OCI-LY7 (cell line): ENCODE data around the gene UNC79. TPM values are rescaled to one million over a fixed set of nuclear protein-coding genes. Genes with fewer than 3 reads are reported as not detected.

ENCODE experiments used
- BruUV-seq: library from RNA; stranded (reverse); fragments of 400-500 nt; replicated peaks from 2 replicates; lab custom pipeline; 2021; lab: Mats Ljungman, UMichigan
- CTCF ChIA-PET: fragments of 300-600 bp; sonication (Branson Sonifier 250); formaldehyde crosslinking; loops from one replicate; lab custom pipeline; 2022; ENCODE audit warnings: antibody characterized with exemption; ENCODE audit not compliant: unreplicated experiment; lab: Charles Lee
- POLR2A ChIA-PET: fragments of 300-600 bp; sonication (Branson Sonifier 250); formaldehyde crosslinking; loops from one replicate; lab custom pipeline; 2022; ENCODE audit warnings: antibody characterized with exemption; lab: Charles Lee
- DNase-seq: peaks from one replicate; pipeline ENCODE4 v3.0.0-alpha.2; 2015; ENCODE audit warnings: low spot score
- H2AFZ ChIP-seq: fragments of 200-600 bp; sonication (generic), shearing (Covaris generic); 2 replicates; pipeline ENCODE4 v1.6.1; 2014; ENCODE audit warnings: mild to moderate bottlenecking, antibody characterized with exemption, low read length, moderate library complexity
- H3K27ac ChIP-seq: fragments of 200-600 bp; sonication (generic); 2 replicates; pipeline ENCODE4 v1.5.1; 2014; ENCODE audit warnings: mixed run types, low read depth, mild to moderate bottlenecking, moderate library complexity, low read length, inconsistent platforms; ENCODE audit not compliant: poor library complexity, severe bottlenecking
- H3K36me3 ChIP-seq: fragments of 200-600 bp; sonication (generic); 2 replicates; pipeline ENCODE4 v1.6.1; 2014; ENCODE audit warnings: mild to moderate bottlenecking, antibody characterized with exemption, low read length, moderate library complexity, mixed read lengths; ENCODE audit not compliant: insufficient read depth
- H3K4me1 ChIP-seq: fragments of 200-600 bp; sonication (generic); 2 replicates; pipeline ENCODE4 v1.5.1; 2014; ENCODE audit warnings: mild to moderate bottlenecking, low read length; ENCODE audit not compliant: insufficient read depth, poor library complexity, severe bottlenecking
- H3K4me2 ChIP-seq: fragments of 200-600 bp; sonication (generic); 2 replicates; pipeline ENCODE4 v1.6.1; 2014; ENCODE audit warnings: mild to moderate bottlenecking, low read length
- H3K4me3 ChIP-seq: fragments of 200-600 bp; sonication (generic); 2 replicates; pipeline ENCODE4 v1.5.1; 2014; ENCODE audit warnings: mild to moderate bottlenecking, low read depth, low read length; ENCODE audit not compliant: poor library complexity, severe bottlenecking
- H3K79me2 ChIP-seq: fragments of 200-600 bp; sonication (generic); 2 replicates; pipeline ENCODE4 v1.6.1; 2016; ENCODE audit warnings: low read depth, mild to moderate bottlenecking, low read length, moderate library complexity, mixed read lengths; ENCODE audit not compliant: insufficient read depth
- H3K9me2 ChIP-seq: fragments of 200-600 bp; sonication (generic); 2 replicates; pipeline ENCODE4 v1.6.1; 2016; ENCODE audit warnings: mild to moderate bottlenecking, low read length, mixed read lengths; ENCODE audit not compliant: insufficient read depth
- H3K9me3 ChIP-seq: fragments of 200-600 bp; sonication (generic); 2 replicates; pipeline ENCODE4 v1.6.1; 2014; ENCODE audit warnings: mild to moderate bottlenecking, mixed run types, low read length, mixed read lengths
- H4K20me1 ChIP-seq: fragments of 200-600 bp; sonication (generic); 2 replicates; pipeline ENCODE4 v1.6.1; 2014; ENCODE audit warnings: mild to moderate bottlenecking, antibody characterized with exemption, low read length, moderate library complexity, mixed read lengths; ENCODE audit not compliant: insufficient read depth
- EZH2phosphoT487 ChIP-seq: fragments of 200-600 bp; sonication (generic); IDR thresholded peaks from 2 replicates; pipeline ENCODE4 v1.6.1; 2018; ENCODE audit warnings: low read depth, borderline replicate concordance, mild to moderate bottlenecking, mixed run types, antibody characterized with exemption, low read length, moderate library complexity, mixed read lengths
- intact Hi-C: fragments of 100-400 bp; cut with micrococcal nuclease; formaldehyde crosslinking; loops from one replicate; pipeline ENCODE4 v1.10.0; 2022; ENCODE audit not compliant: unreplicated experiment
- total RNA-seq, 2 experiments: library from RNA; depleted of rRNA in 1 of 2; stranded (reverse); fragments of >200 nt in 1 of 2; shearing (Covaris generic) in 1 of 2; gene quantifications; 2 replicates each; pipeline ENCODE4 v1.2.3, GENCODE V29; 2014 to 2022
- TF ChIP-seq, protein P1 (sequence below): fragments of 200-600 bp; sonication (generic); conservative IDR thresholded peaks from 2 replicates; pipeline ENCODE4 v1.5.1; 2014; ENCODE audit warnings: mild to moderate bottlenecking, antibody characterized with exemption, low read length, moderate library complexity, mixed read lengths

Gene UNC79
- total RNA-seq, 2 experiments from 2014 or later, result 0.17 to 0.19 TPM

DNA sequence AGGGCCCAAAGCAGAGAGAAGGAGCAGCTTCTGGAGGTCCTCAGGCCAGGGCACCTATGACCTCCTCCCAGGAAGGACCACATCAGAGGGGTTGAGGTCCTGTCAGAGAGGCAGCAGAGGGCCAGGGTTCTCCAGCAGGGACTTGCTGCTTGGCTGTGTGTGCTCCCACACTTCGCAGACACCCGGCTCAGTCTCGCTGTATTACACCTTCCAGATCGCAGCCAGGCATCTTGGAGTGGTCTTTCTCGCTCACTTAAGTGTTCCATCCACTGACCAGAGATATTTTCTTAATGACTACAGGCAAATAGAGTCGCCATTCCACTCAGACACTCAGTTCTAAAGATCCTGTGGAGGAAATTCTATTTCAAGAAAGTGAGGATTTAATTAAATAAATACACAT lies 273.2 kb downstream of the UNC79 start:
- no peak overlapping the region for H3K4me3 ChIP-seq
- H3K36me3 ChIP-seq, result no peaks in the 10 kb centered on the region
- no peak overlapping the region for H3K4me2 ChIP-seq
- H3K9me3 ChIP-seq, result no peaks in the 10 kb centered on the region
- H3K27ac ChIP-seq, result no peak overlapping the region
- DNase-seq, result no peak
- BruUV-seq, result no TSS peak
- TF ChIP-seq, protein P1, sequence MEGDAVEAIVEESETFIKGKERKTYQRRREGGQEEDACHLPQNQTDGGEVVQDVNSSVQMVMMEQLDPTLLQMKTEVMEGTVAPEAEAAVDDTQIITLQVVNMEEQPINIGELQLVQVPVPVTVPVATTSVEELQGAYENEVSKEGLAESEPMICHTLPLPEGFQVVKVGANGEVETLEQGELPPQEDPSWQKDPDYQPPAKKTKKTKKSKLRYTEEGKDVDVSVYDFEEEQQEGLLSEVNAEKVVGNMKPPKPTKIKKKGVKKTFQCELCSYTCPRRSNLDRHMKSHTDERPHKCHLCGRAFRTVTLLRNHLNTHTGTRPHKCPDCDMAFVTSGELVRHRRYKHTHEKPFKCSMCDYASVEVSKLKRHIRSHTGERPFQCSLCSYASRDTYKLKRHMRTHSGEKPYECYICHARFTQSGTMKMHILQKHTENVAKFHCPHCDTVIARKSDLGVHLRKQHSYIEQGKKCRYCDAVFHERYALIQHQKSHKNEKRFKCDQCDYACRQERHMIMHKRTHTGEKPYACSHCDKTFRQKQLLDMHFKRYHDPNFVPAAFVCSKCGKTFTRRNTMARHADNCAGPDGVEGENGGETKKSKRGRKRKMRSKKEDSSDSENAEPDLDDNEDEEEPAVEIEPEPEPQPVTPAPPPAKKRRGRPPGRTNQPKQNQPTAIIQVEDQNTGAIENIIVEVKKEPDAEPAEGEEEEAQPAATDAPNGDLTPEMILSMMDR, result no peak
- TF ChIP-seq EZH2phosphoT487, result no peak
- no peaks in the 10 kb centered on the region for H3K9me2 ChIP-seq
- no peaks in the 10 kb centered on the region for H3K4me1 ChIP-seq
- no peaks in the 10 kb centered on the region for H4K20me1 ChIP-seq
- ChIA-PET CTCF (no interaction called here), POLR2A (no interaction called here)
- no peak overlapping the region for H2AFZ ChIP-seq
- intact Hi-C loops, result no loop called here
- H3K79me2 ChIP-seq, result no peaks in the 10 kb centered on the region

- H3K4me2 ChIP-seq, result no peak overlapping the region
- CTCF ChIA-PET, result no interaction called here
- no peaks in the 10 kb centered on the region for H3K4me1 ChIP-seq
- no peak overlapping the region for H3K4me3 ChIP-seq
- POLR2A ChIA-PET, result interaction anchor here (0.7 to 0.9 kb wide), 3 partner anchors 18 to 321 kb away, joined by 3 to 4 read pairs (median 4); partner anchors contain the start of gene OTUB2
- H3K9me3 ChIP-seq, result no peaks in the 10 kb centered on the region
- no peak overlapping the region for H3K27ac ChIP-seq
- H4K20me1 ChIP-seq, result no peaks in the 10 kb centered on the region
- TF ChIP-seq EZH2phosphoT487, result no peak
- TF ChIP-seq, protein P1, result no peak
- no peaks in the 10 kb centered on the region for H3K79me2 ChIP-seq
- no peaks in the 10 kb centered on the region for H3K36me3 ChIP-seq
- no peak for DNase-seq
- no peaks in the 10 kb centered on the region for H3K9me2 ChIP-seq
- intact Hi-C loops, result no loop called here
- no TSS peak for BruUV-seq
- H2AFZ ChIP-seq, result no peak overlapping the region
These were observed 274.9 kb downstream of the UNC79 start for GRCh38 chr14:93705513-93706156.

DNA sequence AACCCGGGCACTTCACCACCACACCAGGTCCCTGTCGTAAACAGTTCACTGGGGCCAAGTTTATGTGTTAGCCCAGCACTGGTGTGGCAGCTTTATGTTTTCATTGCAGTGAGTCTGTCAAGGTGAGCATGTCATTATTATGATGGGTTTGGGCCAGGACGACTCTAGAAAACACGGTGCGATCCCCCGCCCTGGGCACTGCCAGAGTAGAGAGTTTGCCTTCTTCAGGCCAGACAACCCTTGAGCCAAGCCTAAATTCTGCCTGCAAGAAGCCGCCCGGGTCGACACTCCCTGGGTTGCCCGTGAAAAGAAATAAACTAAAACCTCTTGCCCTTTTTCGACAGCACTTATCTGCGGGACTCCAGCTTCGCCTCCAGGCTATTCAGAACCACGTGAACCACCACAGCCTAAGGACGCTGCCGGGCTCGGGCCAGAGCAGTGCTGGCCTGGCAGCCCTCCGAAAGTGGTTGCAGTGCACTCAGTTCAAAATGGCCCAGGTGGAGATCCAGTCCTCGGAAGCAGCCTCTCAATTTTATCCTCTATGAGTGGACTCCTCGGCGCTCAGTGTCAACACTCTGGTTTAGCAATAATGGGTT lies 275.7 kb downstream of the UNC79 start:
- no TSS peak for BruUV-seq
- CTCF ChIA-PET, result no interaction called here
- DNase-seq, result no peak

More for the DNA sequence above, 275.7 kb downstream of the UNC79 start:
- Histone ChIP-seq H3K4me2 (no peak overlapping the region), H3K9me3 (no peaks in the 10 kb centered on the region), H3K27ac (no peak overlapping the region), H3K79me2 (no peaks in the 10 kb centered on the region), H3K9me2 (no peaks in the 10 kb centered on the region), H2AFZ (no peak overlapping the region), H3K4me3 (no peak overlapping the region), H3K4me1 (no peaks in the 10 kb centered on the region), H3K36me3 (no peaks in the 10 kb centered on the region), H4K20me1 (no peaks in the 10 kb centered on the region)
- intact Hi-C loops, result no loop called here
- TF ChIP-seq, protein P1, result no peak
- no peak for TF ChIP-seq EZH2phosphoT487
- POLR2A ChIA-PET, result no interaction called here
